ENCODE data around the gene CD247.

GRCh38 chr1:167441222-167441621 is 77.1 kb downstream of the CD247 start:
- TF ChIP-seq POLR2A (IDR thresholded peaks at IDR 0.05; ENCODE audit: low read depth, low read length) (no peak), TAF1 (IDR thresholded peaks at IDR 0.05; ENCODE audit: low read depth, low read length) (no peak), POLR2AphosphoS5 (IDR thresholded peaks at IDR 0.05; ENCODE audit: low read depth, low read length) (no peak), POU2F2 (IDR thresholded peaks at IDR 0.05; ENCODE audit: low read depth, low read length) (no peak)

All from GM12891 (cell line).